Liver (tissue), 9 donors: ENCODE measurements around the gene BCL2. TPM values are rescaled to one million over a fixed set of nuclear protein-coding genes. Genes with fewer than 3 reads are reported as not detected.

ENCODE experiments used
- DNase-seq: peaks from one replicate; pipeline ENCODE4 v3.0.0-alpha.2; 2017; ENCODE audit warnings: low spot score
- H3K27ac ChIP-seq, 2 donors: one replicate each; pipeline ENCODE4 v1.7.0; 2013; ENCODE audit warnings: inconsistent platforms in 2 of 2, low read length in 2 of 2, control low read depth in 1 of 2, low read depth in 1 of 2, mild to moderate bottlenecking in 1 of 2
- H3K27me3 ChIP-seq, 4 donors: one replicate each; pipeline versions ENCODE4 v1.6.1 to v1.7.0; 2013; ENCODE audit warnings: low read length in 3 of 4, inconsistent platforms in 1 of 4, mild to moderate bottlenecking in 1 of 4, moderate library complexity in 1 of 4; ENCODE audit not compliant: control insufficient read depth in 4 of 4, insufficient read depth in 4 of 4
- H3K36me3 ChIP-seq, 4 donors: one replicate each; pipeline versions ENCODE4 v1.6.1 to v1.7.0; 2013; ENCODE audit warnings: low read length in 3 of 4, mild to moderate bottlenecking in 3 of 4, low read depth in 1 of 4, moderate library complexity in 1 of 4; ENCODE audit not compliant: control insufficient read depth in 4 of 4, insufficient read depth in 3 of 4
- H3K4me1 ChIP-seq, 4 donors: one replicate each; pipeline versions ENCODE4 v1.6.1 to v1.7.0; 2013; ENCODE audit warnings: low read length in 3 of 4, mild to moderate bottlenecking in 3 of 4, moderate library complexity in 1 of 4; ENCODE audit not compliant: control insufficient read depth in 4 of 4, insufficient read depth in 4 of 4
- H3K4me3 ChIP-seq, 3 donors: one replicate each; pipeline versions ENCODE4 v1.6.1 to v1.7.0; 2013; ENCODE audit warnings: low read length in 3 of 3, control low read depth in 1 of 3, low read depth in 1 of 3, mild to moderate bottlenecking in 1 of 3
- H3K9ac ChIP-seq, 2 donors: one replicate each; pipeline ENCODE4 v1.7.0; 2013; ENCODE audit warnings: low read length in 2 of 2, mild to moderate bottlenecking in 2 of 2, moderate library complexity in 2 of 2, control low read depth in 1 of 2, low read depth in 1 of 2
- H3K9me3 ChIP-seq, 4 donors: one replicate each; pipeline versions ENCODE4 v1.6.1 to v1.7.0; 2013; ENCODE audit warnings: low read length in 3 of 4; ENCODE audit not compliant: control insufficient read depth in 4 of 4
- EGR1 ChIP-seq, 2 donors: IDR thresholded peaks; 2 replicates each; pipeline ENCODE4 v1.6.1; 2016 to 2018; ENCODE audit warnings: antibody characterized with exemption in 2 of 2, low read depth in 2 of 2
- FOXA1 ChIP-seq: IDR thresholded peaks from 2 replicates; pipeline ENCODE4 v1.6.1; 2016; ENCODE audit warnings: antibody characterized with exemption
- FOXA2 ChIP-seq: IDR thresholded peaks from 2 replicates; pipeline ENCODE4 v1.6.1; 2016; ENCODE audit warnings: antibody characterized with exemption
- NR2F2 ChIP-seq: IDR thresholded peaks from 2 replicates; pipeline ENCODE4 v1.6.1; 2016; ENCODE audit warnings: antibody characterized with exemption
- RAD21 ChIP-seq, 2 donors: IDR thresholded peaks; 2 replicates each; pipeline ENCODE4 v1.6.1; 2016; ENCODE audit warnings: antibody characterized with exemption in 2 of 2, mild to moderate bottlenecking in 2 of 2
- RXRA ChIP-seq, 2 donors: IDR thresholded peaks; 2 replicates each; pipeline ENCODE4 v1.6.1; 2017 to 2018; ENCODE audit warnings: antibody characterized with exemption in 2 of 2, mild to moderate bottlenecking in 1 of 2
- SP1 ChIP-seq: IDR thresholded peaks from 2 replicates; pipeline ENCODE4 v1.6.1; 2018; ENCODE audit warnings: antibody characterized with exemption, mild to moderate bottlenecking
- TAF1 ChIP-seq: conservative IDR thresholded peaks from 2 replicates; pipeline ENCODE4 v1.6.1; 2016; ENCODE audit warnings: antibody characterized with exemption, mild to moderate bottlenecking
- YY1 ChIP-seq: IDR thresholded peaks from 2 replicates; pipeline ENCODE4 v1.6.1; 2016; ENCODE audit warnings: antibody characterized with exemption, mild to moderate bottlenecking
- WGBS: extraction: QIAGEN DNeasy Blood & Tissue Kit; methylation state at CpG from one replicate; pipeline ENCODE4 v1.1.7; 2013; 5-methylcytosine and 5-hydroxymethylcytosine counted together
- polyA plus RNA-seq, 2 donors: library from polyadenylated mRNA; stranded (reverse) in 1 of 2; unstranded in 1 of 2; fragments of 200-250 nt in 1 of 2; fragments of >200 nt in 1 of 2; fragmentation: Nextera tagmentation in 1 of 2; extraction: Ambion mirVana in 1 of 2; gene quantifications; one replicate each; pipeline versions ENCODE4 v1.2.1 to v1.2.3, GENCODE V29; 2013 to 2015
- total RNA-seq, 2 donors: library from RNA; depleted of rRNA; stranded (reverse); fragments of >200 nt; gene quantifications; one replicate each; pipeline ENCODE4 v1.2.3, GENCODE V29; 2014
- TF ChIP-seq, protein P1 (sequence below): fragments of 150-350 bp; IDR thresholded peaks from 2 replicates; pipeline ENCODE4 v1.5.1; 2017; ENCODE audit warnings: improper control_type of control experiment, low read depth, low read length; ENCODE audit not compliant: missing input control
- TF ChIP-seq, protein P2 (sequence below): IDR thresholded peaks from 2 replicates; pipeline ENCODE4 v1.6.1; 2016; ENCODE audit warnings: antibody characterized with exemption
- TF ChIP-seq, protein P3 (sequence below): IDR thresholded peaks from 2 replicates; pipeline ENCODE4 v1.6.1; 2016; ENCODE audit warnings: antibody characterized with exemption
- TF ChIP-seq, protein P4 (sequence below): IDR thresholded peaks from 2 replicates; pipeline ENCODE4 v1.6.1; 2016; ENCODE audit warnings: antibody characterized with exemption, mild to moderate bottlenecking
- donor health status: healthy.
- donor health status: healthy.
- donor health status: healthy.
- donor health status: healthy.
- donor health status: healthy.

Gene BCL2
- total and polyA plus RNA-seq, 4 donors: 0.40 to 3.9 (median 1.4) TPM

DNA sequence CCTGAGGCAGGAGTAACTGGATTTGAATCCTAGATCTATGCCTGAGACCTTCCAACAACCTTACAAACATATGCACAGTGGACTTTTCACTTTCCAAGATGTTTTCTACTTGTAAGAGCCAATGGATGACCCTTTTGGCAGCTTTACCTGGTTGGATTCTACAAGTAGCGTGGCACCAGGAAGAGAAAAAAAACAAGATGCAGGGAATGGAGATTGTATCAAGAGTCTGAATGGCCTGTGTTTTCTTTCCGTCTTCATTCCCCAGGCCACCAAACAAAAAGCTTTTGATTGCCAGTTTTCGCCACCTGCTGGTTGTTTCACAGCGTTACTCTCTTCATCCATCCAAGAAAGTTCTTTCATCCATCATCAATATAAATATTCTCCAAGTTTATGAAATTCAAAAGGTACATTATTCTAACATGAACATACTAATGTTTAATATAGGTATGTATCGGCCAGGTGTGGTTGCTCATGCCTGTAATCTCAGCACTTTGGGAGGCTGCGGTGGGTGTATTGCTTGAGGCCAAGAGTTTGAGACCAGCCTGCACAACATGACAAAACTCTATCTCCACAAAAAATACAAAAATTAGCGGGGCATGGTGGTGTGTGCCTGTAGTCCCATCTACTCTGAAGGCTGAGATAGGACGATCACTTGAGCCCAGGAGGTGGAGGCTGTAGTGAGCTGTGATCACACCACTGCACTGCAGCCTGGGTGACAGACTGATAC, 3.5 kb upstream of the BCL2 start:
- H3K9me3 ChIP-seq: no peaks in the 10 kb centered on the region
- H3K9ac ChIP-seq: no peak overlapping the region
- no peak overlapping the region for H3K27ac ChIP-seq

DNA sequence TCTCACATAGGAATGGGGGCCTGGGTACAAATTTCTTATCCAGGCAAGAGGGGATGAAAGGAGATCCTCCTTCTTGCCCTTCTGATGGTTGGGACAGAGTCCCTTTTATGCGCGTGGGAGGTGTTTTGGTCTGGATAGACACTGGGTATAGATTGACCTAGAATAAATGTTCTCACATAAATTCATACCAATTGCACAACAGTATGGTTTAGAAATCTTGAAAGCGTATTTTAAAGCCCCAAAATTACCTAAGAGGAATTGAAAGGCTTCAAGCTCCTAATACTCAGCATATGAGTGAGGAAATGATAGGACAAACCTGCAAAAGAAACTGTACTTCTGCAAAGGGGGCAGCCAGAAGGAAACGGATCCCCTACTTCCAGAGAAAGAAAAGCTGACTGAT, 2.6 kb upstream of the BCL2 start:
- Histone ChIP-seq H3K9ac (no peak overlapping the region), H3K9me3 (no peaks in the 10 kb centered on the region), H3K36me3 (no peaks in the 10 kb centered on the region), H3K27ac (no peak overlapping the region), H3K4me3 (no peak overlapping the region), H3K4me1 (peaks cover 3 to 20% (median 10%) of the 10 kb centered on the region in 4 donors), H3K27me3 (no peaks in the 10 kb centered on the region)
- WGBS: 80% methylated on average over 4 of the region's 4 CpGs
- DNase-seq: no peak
- TF ChIP-seq RXRA (IDR thresholded peaks at IDR 0.05) (no peak), EGR1 (IDR thresholded peaks at IDR 0.05; ENCODE audit: low read depth in 2 of 2) (no peak), NR2F2 (no peak), SP1 (no peak), YY1 (no peak), TAF1 (no peak)
- TF ChIP-seq, protein P1, sequence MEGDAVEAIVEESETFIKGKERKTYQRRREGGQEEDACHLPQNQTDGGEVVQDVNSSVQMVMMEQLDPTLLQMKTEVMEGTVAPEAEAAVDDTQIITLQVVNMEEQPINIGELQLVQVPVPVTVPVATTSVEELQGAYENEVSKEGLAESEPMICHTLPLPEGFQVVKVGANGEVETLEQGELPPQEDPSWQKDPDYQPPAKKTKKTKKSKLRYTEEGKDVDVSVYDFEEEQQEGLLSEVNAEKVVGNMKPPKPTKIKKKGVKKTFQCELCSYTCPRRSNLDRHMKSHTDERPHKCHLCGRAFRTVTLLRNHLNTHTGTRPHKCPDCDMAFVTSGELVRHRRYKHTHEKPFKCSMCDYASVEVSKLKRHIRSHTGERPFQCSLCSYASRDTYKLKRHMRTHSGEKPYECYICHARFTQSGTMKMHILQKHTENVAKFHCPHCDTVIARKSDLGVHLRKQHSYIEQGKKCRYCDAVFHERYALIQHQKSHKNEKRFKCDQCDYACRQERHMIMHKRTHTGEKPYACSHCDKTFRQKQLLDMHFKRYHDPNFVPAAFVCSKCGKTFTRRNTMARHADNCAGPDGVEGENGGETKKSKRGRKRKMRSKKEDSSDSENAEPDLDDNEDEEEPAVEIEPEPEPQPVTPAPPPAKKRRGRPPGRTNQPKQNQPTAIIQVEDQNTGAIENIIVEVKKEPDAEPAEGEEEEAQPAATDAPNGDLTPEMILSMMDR: no peak
- TF ChIP-seq, protein P2, sequence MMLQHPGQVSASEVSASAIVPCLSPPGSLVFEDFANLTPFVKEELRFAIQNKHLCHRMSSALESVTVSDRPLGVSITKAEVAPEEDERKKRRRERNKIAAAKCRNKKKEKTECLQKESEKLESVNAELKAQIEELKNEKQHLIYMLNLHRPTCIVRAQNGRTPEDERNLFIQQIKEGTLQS: no peak
- TF ChIP-seq, protein P3, sequence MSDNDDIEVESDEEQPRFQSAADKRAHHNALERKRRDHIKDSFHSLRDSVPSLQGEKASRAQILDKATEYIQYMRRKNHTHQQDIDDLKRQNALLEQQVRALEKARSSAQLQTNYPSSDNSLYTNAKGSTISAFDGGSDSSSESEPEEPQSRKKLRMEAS: no peak

More for the DNA sequence above, 3.5 kb upstream of the BCL2 start:
- peaks cover 3 to 20% (median 10%) of the 10 kb centered on the region in 4 donors for H3K4me1 ChIP-seq
- WGBS: 28% methylated on average over 8 of the region's 8 CpGs
- no peak overlapping the region for H3K4me3 ChIP-seq
- no peak for DNase-seq
- no peaks in the 10 kb centered on the region for H3K27me3 ChIP-seq
- TF ChIP-seq SP1 (no peak), RAD21 (IDR thresholded peaks at IDR 0.05) (peak; percentile 93 to 94), FOXA1 (no peak), TAF1 (no peak), FOXA2 (no peak)
- TF ChIP-seq, protein P4, sequence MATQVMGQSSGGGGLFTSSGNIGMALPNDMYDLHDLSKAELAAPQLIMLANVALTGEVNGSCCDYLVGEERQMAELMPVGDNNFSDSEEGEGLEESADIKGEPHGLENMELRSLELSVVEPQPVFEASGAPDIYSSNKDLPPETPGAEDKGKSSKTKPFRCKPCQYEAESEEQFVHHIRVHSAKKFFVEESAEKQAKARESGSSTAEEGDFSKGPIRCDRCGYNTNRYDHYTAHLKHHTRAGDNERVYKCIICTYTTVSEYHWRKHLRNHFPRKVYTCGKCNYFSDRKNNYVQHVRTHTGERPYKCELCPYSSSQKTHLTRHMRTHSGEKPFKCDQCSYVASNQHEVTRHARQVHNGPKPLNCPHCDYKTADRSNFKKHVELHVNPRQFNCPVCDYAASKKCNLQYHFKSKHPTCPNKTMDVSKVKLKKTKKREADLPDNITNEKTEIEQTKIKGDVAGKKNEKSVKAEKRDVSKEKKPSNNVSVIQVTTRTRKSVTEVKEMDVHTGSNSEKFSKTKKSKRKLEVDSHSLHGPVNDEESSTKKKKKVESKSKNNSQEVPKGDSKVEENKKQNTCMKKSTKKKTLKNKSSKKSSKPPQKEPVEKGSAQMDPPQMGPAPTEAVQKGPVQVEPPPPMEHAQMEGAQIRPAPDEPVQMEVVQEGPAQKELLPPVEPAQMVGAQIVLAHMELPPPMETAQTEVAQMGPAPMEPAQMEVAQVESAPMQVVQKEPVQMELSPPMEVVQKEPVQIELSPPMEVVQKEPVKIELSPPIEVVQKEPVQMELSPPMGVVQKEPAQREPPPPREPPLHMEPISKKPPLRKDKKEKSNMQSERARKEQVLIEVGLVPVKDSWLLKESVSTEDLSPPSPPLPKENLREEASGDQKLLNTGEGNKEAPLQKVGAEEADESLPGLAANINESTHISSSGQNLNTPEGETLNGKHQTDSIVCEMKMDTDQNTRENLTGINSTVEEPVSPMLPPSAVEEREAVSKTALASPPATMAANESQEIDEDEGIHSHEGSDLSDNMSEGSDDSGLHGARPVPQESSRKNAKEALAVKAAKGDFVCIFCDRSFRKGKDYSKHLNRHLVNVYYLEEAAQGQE: no peak
- TF ChIP-seq, protein P1: peak; percentile 78
- TF ChIP-seq, protein P3: no peak
- no peaks in the 10 kb centered on the region for H3K36me3 ChIP-seq
